Panc1 (cell line): ENCODE measurements around the gene GOLPH3. TPM values are rescaled to one million over a fixed set of nuclear protein-coding genes. Genes with fewer than 3 reads are reported as not detected.

ENCODE experiments used
- ATAC-seq: fragments of 200-7000 bp; cut with Tn5 transposase; 2 replicates; pipeline ENCODE4 v1.9.1; 2020; ENCODE audit warnings: mild to moderate bottlenecking, moderate library complexity
- BruUV-seq: library from RNA; stranded (reverse); fragments of 400-500 nt; replicated peaks from 2 replicates; lab custom pipeline; 2021; lab: Mats Ljungman, UMichigan
- CTCF ChIA-PET: fragments of 300-600 bp; sonication (Branson Sonifier 250); formaldehyde crosslinking; loops from one replicate; lab custom pipeline; 2022; ENCODE audit warnings: antibody characterized with exemption; lab: Charles Lee
- POLR2A ChIA-PET: fragments of 300-600 bp; sonication (Branson Sonifier 250); formaldehyde crosslinking; loops from one replicate; lab custom pipeline; 2022; ENCODE audit warnings: antibody characterized with exemption; lab: Charles Lee
- DNase-seq: peaks from one replicate; pipeline ENCODE4 v3.0.0-alpha.2; 2010; ENCODE audit warnings: low read depth, low spot score
- H3K27ac ChIP-seq: 2 replicates; pipeline ENCODE4 v1.5.1; 2011; ENCODE audit warnings: mild to moderate bottlenecking, low read length, inconsistent platforms
- H3K27me3 ChIP-seq: fragments of 200-500 bp; sonication (Bioruptor generic); 2 replicates; pipeline ENCODE4 v1.6.0; 2014; ENCODE audit warnings: low read length, inconsistent platforms; ENCODE audit not compliant: control insufficient read depth, insufficient read depth
- H3K36me3 ChIP-seq: fragments of 200-500 bp; sonication (Bioruptor generic); 2 replicates; pipeline ENCODE4 v1.5.1; 2014; ENCODE audit warnings: inconsistent platforms, mild to moderate bottlenecking, low read length, moderate library complexity; ENCODE audit not compliant: control insufficient read depth, insufficient read depth
- H3K4me1 ChIP-seq: 2 replicates; pipeline ENCODE4 v1.5.1; 2011; ENCODE audit warnings: inconsistent platforms, mild to moderate bottlenecking, low read length, moderate library complexity; ENCODE audit not compliant: control insufficient read depth, insufficient read depth
- H3K4me3 ChIP-seq, 2 experiments: 2 replicates each; pipeline ENCODE4 v1.5.1; 2011 to 2012; ENCODE audit warnings: low read depth in 2 of 2, low read length in 2 of 2, mild to moderate bottlenecking in 2 of 2, inconsistent platforms in 1 of 2, moderate library complexity in 1 of 2
- H3K9me3 ChIP-seq: fragments of 200-500 bp; sonication (Bioruptor generic); 2 replicates; pipeline ENCODE4 v1.5.1; 2014; ENCODE audit warnings: low read depth, mild to moderate bottlenecking, inconsistent platforms, low read length, moderate library complexity; ENCODE audit not compliant: control insufficient read depth, insufficient read depth
- POLR2AphosphoS5 ChIP-seq: IDR thresholded peaks from 2 replicates; pipeline ENCODE4 v1.6.1; 2012; ENCODE audit warnings: mild to moderate bottlenecking, low read depth, low read length, moderate library complexity
- SIN3A ChIP-seq: IDR thresholded peaks from 2 replicates; pipeline ENCODE4 v1.6.1; 2012; ENCODE audit warnings: low read depth, mild to moderate bottlenecking, low read length, moderate library complexity, borderline replicate concordance; ENCODE audit not compliant: insufficient read depth
- TCF7L2 ChIP-seq: IDR thresholded peaks from 2 replicates; pipeline ENCODE4 v1.6.1; 2011; ENCODE audit warnings: mild to moderate bottlenecking, low read depth, low read length, inconsistent platforms
- in situ Hi-C: cut with HindIII; loops from 2 replicates; pipeline ENCODE4 v1.10.0; 2016; ENCODE audit warnings: low sequenced_read_pairs, low pct_unique_long_range_greater_than_20kb
- intact Hi-C: fragments of 100-400 bp; cut with micrococcal nuclease; formaldehyde crosslinking; loops from one replicate; pipeline ENCODE4 v1.10.0; 2022; ENCODE audit not compliant: unreplicated experiment
- total RNA-seq: library from RNA; stranded (reverse); gene quantifications from one replicate; pipeline ENCODE4 v1.2.1, GENCODE V29; 2021; ENCODE audit not compliant: unreplicated experiment
- TF ChIP-seq, protein P1 (sequence below): fragments of 450-650 bp; IDR thresholded peaks from 2 replicates; pipeline ENCODE4 v1.5.1; 2017; ENCODE audit warnings: mild to moderate bottlenecking
- TF ChIP-seq, protein P2 (sequence below), 2 experiments: IDR thresholded peaks; 2 replicates each; pipeline ENCODE4 v1.6.1; 2011 to 2012; ENCODE audit warnings: low read depth in 2 of 2, control low read depth in 1 of 2, low read length in 1 of 2, mild to moderate bottlenecking in 1 of 2, moderate library complexity in 1 of 2; ENCODE audit not compliant: insufficient read depth in 1 of 2

Gene GOLPH3
- total RNA-seq, 1 experiment from 2014 or later = 89.7 TPM

DNA sequence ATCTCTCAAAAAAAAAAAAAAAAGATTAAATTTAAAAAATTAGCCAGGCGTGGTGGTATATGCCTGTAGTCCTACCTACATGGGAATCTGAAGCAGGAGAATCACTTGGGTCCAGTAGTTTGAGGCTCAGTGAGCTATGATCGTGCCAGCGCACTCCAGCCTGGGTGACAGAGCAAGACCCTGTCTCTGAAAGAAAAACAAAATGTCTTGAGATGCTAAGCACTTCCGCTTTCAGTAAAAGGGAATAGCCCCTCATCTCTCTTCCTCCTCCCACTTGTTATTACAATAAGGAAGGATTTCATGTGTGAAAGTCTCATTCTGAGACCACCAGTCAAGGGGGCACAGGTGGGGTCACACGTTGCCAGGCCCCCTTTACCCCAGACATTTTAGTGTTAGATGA is 79.4 kb downstream of the GOLPH3 start:
- in situ Hi-C loops (no loop called here), intact Hi-C loops (no loop called here)
- BruUV-seq = no TSS peak
- no peak for ATAC-seq
- Histone ChIP-seq H3K27ac (no peak overlapping the region), H3K36me3 (no peaks in the 10 kb centered on the region), H3K27me3 (no peaks in the 10 kb centered on the region), H3K9me3 (no peaks in the 10 kb centered on the region), H3K4me1 (no peaks in the 10 kb centered on the region), H3K4me3 (no peak overlapping the region)
- ChIA-PET CTCF (no interaction called here), POLR2A (no interaction called here)
- no peak for DNase-seq
- TF ChIP-seq, protein P1, sequence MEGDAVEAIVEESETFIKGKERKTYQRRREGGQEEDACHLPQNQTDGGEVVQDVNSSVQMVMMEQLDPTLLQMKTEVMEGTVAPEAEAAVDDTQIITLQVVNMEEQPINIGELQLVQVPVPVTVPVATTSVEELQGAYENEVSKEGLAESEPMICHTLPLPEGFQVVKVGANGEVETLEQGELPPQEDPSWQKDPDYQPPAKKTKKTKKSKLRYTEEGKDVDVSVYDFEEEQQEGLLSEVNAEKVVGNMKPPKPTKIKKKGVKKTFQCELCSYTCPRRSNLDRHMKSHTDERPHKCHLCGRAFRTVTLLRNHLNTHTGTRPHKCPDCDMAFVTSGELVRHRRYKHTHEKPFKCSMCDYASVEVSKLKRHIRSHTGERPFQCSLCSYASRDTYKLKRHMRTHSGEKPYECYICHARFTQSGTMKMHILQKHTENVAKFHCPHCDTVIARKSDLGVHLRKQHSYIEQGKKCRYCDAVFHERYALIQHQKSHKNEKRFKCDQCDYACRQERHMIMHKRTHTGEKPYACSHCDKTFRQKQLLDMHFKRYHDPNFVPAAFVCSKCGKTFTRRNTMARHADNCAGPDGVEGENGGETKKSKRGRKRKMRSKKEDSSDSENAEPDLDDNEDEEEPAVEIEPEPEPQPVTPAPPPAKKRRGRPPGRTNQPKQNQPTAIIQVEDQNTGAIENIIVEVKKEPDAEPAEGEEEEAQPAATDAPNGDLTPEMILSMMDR = no peak
- TF ChIP-seq, protein P2, sequence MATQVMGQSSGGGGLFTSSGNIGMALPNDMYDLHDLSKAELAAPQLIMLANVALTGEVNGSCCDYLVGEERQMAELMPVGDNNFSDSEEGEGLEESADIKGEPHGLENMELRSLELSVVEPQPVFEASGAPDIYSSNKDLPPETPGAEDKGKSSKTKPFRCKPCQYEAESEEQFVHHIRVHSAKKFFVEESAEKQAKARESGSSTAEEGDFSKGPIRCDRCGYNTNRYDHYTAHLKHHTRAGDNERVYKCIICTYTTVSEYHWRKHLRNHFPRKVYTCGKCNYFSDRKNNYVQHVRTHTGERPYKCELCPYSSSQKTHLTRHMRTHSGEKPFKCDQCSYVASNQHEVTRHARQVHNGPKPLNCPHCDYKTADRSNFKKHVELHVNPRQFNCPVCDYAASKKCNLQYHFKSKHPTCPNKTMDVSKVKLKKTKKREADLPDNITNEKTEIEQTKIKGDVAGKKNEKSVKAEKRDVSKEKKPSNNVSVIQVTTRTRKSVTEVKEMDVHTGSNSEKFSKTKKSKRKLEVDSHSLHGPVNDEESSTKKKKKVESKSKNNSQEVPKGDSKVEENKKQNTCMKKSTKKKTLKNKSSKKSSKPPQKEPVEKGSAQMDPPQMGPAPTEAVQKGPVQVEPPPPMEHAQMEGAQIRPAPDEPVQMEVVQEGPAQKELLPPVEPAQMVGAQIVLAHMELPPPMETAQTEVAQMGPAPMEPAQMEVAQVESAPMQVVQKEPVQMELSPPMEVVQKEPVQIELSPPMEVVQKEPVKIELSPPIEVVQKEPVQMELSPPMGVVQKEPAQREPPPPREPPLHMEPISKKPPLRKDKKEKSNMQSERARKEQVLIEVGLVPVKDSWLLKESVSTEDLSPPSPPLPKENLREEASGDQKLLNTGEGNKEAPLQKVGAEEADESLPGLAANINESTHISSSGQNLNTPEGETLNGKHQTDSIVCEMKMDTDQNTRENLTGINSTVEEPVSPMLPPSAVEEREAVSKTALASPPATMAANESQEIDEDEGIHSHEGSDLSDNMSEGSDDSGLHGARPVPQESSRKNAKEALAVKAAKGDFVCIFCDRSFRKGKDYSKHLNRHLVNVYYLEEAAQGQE (IDR thresholded peaks at IDR 0.05; ENCODE audit: insufficient read depth in 1 of 2, low read depth in 2 of 2, low read length in 1 of 2) = no peak
- TF ChIP-seq POLR2AphosphoS5 (no peak), TCF7L2 (no peak), SIN3A (no peak)

DNA sequence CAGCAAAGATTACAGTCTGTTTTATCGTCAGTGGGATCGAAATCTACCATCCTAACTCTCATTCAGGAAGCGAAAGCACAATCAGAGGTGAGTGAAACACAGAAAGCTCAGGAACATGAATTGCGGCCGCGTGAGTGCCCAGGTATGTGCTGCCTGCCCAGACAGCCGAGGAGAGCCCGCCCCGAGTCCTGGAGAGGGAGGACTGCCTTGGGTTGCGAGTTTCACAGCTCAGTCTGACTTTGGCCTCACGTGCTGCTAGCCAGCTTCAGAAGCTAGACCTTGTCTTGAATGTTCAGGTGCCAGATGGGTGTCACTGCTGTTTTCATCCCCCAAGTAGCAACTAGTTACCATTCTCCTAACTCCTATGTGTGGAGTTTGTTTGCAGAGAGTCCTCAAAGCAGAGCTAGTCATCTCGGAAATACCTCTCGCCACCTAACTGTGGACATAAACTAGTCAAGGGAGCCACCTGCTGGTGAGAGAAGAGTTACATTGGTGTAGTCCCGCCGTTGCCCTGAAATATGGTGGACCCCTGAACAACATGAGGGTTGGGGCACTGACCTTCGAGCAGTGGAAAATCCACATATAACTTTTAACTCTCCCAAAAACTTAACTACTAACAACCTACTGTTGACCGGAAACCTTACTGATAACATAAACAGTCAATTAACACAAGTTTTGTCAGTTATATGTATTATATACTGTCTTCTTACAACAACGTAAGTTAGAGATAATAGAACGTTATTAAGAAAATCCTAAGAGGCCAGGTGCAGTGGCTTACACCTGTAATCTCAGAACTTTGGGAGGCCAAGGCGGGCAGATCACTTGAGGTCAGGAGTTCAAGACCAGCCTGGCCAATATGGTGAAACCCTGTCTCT is 80.9 kb downstream of the GOLPH3 start:
- H3K9me3 ChIP-seq = no peaks in the 10 kb centered on the region
- POLR2A ChIA-PET = no interaction called here
- H3K4me1 ChIP-seq = no peaks in the 10 kb centered on the region
- intact Hi-C loops (loop anchor here (2.0 kb wide), 1 partner anchor 268 kb away; no protein-coding TSS in a partner anchor), in situ Hi-C loops (no loop called here)
- TF ChIP-seq, protein P1 = peak; percentile 86
- no peak for TF ChIP-seq TCF7L2
- peak; percentile 92 for ATAC-seq
- no TSS peak for BruUV-seq
- H3K36me3 ChIP-seq = no peaks in the 10 kb centered on the region
- no peak overlapping the region for H3K27ac ChIP-seq
- CTCF ChIA-PET = interaction anchor here (0.6 to 0.9 kb wide), 4 partner anchors 12 to 268 kb away, joined by 3 to 6 read pairs (median 4); no protein-coding TSS in a partner anchor
- DNase-seq = peak; percentile 61
- no peaks in the 10 kb centered on the region for H3K27me3 ChIP-seq
- no peak overlapping the region for H3K4me3 ChIP-seq
